Mesendoderm (in vitro differentiated cells): Measurements from ENCODE around the gene SLC43A2.

Experiments used
- DNase-seq: peaks from one replicate; pipeline ENCODE4 v3.0.0; 2013
- H2AK5ac ChIP-seq: 2 replicates; pipeline ENCODE4 v1.6.1; 2013; ENCODE audit warnings: low read length, inconsistent platforms
- H2BK120ac ChIP-seq: 2 replicates; pipeline ENCODE4 v1.6.1; 2013; ENCODE audit warnings: low read depth, mild to moderate bottlenecking, low read length, moderate library complexity, mixed read lengths
- H2BK15ac ChIP-seq: replicated peaks from 2 replicates; pipeline ENCODE4 v1.6.1; 2013; ENCODE audit warnings: low read depth, mild to moderate bottlenecking, moderate library complexity
- H2BK5ac ChIP-seq: 2 replicates; pipeline ENCODE4 v1.6.1; 2013; ENCODE audit warnings: low read length, inconsistent platforms
- H3K18ac ChIP-seq: 2 replicates; pipeline ENCODE4 v1.6.1; 2013; ENCODE audit warnings: mild to moderate bottlenecking, low read length, mixed read lengths
- H3K23ac ChIP-seq: one replicate; pipeline ENCODE4 v1.6.1; 2013; ENCODE audit warnings: low read length
- H3K27ac ChIP-seq: 2 replicates; pipeline ENCODE4 v1.5.1; 2013; ENCODE audit warnings: low read depth, mild to moderate bottlenecking, inconsistent platforms, low read length, moderate library complexity
- H3K27me3 ChIP-seq: 2 replicates; pipeline ENCODE4 v1.6.1; 2013; ENCODE audit warnings: low read length, control low read depth, mild to moderate bottlenecking, inconsistent platforms; ENCODE audit not compliant: insufficient read depth, poor library complexity
- H3K36me3 ChIP-seq: 2 replicates; pipeline ENCODE4 v1.6.1; 2013; ENCODE audit warnings: low read length, inconsistent platforms; ENCODE audit not compliant: control insufficient read depth, insufficient read depth
- H3K4ac ChIP-seq: one replicate; pipeline ENCODE4 v1.6.1; 2013; ENCODE audit warnings: low read depth, mild to moderate bottlenecking, low read length, moderate library complexity
- H3K4me1 ChIP-seq: 2 replicates; pipeline ENCODE4 v1.6.1; 2013; ENCODE audit warnings: low read depth, low read length, inconsistent platforms; ENCODE audit not compliant: control insufficient read depth
- H3K4me2 ChIP-seq: 2 replicates; pipeline ENCODE4 v1.6.1; 2013; ENCODE audit warnings: low read length
- H3K4me3 ChIP-seq: 2 replicates; pipeline ENCODE4 v1.5.1; 2013; ENCODE audit warnings: mild to moderate bottlenecking, low read length
- H3K56ac ChIP-seq: one replicate; pipeline ENCODE4 v1.6.1; 2013; ENCODE audit warnings: low read length
- H3K79me1 ChIP-seq: 2 replicates; pipeline ENCODE4 v1.6.1; 2013; ENCODE audit warnings: low read length, inconsistent platforms
- H3K79me2 ChIP-seq: 2 replicates; pipeline ENCODE4 v1.6.1; 2013; ENCODE audit warnings: mild to moderate bottlenecking, low read length; ENCODE audit not compliant: control insufficient read depth, insufficient read depth
- H3K9ac ChIP-seq: 2 replicates; pipeline ENCODE4 v1.6.1; 2013; ENCODE audit warnings: low read length, inconsistent platforms
- H4K5ac ChIP-seq: one replicate; pipeline ENCODE4 v1.6.1; 2013; ENCODE audit warnings: low read length
- H4K8ac ChIP-seq: one replicate; pipeline ENCODE4 v1.6.1; 2013; ENCODE audit warnings: low read depth, mild to moderate bottlenecking, control low read depth, low read length, moderate library complexity
- WGBS: extraction: QIAGEN DNeasy Blood & Tissue Kit; methylation state at CpG from one replicate; pipeline ENCODE4 v1.1.7; 2013; ENCODE audit warnings: low lambda C conversion rate, missing lambda C conversion rate; ENCODE audit not compliant: insufficient coverage; ENCODE audit errors: extremely low coverage; 5-methylcytosine and 5-hydroxymethylcytosine counted together

SLC43A2 gene

DNA sequence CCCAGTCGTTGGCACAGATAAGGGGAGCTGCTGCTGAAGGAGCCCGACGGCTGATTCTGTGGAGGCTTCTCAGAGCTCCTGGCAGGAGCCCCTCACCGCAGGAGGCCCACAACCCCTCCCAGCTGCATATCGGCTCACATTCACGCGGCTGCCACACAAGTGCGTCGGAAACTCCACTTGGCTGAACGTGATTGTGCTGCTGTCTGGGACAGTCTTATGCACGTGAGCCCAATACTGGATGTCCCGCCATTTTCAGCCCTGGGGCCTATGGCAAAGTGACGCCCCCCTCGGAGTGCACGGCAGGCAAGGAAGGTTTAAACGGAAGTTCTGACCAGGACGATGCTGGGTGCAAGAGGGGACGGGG is 57.3 kb downstream of the SLC43A2 start:
- Histone ChIP-seq H4K5ac (no peak overlapping the region), H3K18ac (no peak overlapping the region), H2BK120ac (no peak overlapping the region), H3K79me2 (no peaks in the 10 kb centered on the region), H4K8ac (no peak overlapping the region), H2AK5ac (no peak overlapping the region), H3K27ac (no peak overlapping the region), H3K79me1 (no peaks in the 10 kb centered on the region), H3K4me3 (no peak overlapping the region), H3K56ac (peak overlapping the region; percentile 19), H2BK5ac (no peak overlapping the region), H3K4me1 (no peaks in the 10 kb centered on the region), H3K4me2 (no peak overlapping the region), H3K9ac (no peak overlapping the region), H3K27me3 (no peaks in the 10 kb centered on the region), H3K36me3 (no peaks in the 10 kb centered on the region), H3K23ac (no peak overlapping the region), H2BK15ac (no peak overlapping the region), H3K4ac (no peak overlapping the region)
- DNase-seq, result no peak
- no CpG with 5 or more reads among the region's 18 CpGs for WGBS

DNA sequence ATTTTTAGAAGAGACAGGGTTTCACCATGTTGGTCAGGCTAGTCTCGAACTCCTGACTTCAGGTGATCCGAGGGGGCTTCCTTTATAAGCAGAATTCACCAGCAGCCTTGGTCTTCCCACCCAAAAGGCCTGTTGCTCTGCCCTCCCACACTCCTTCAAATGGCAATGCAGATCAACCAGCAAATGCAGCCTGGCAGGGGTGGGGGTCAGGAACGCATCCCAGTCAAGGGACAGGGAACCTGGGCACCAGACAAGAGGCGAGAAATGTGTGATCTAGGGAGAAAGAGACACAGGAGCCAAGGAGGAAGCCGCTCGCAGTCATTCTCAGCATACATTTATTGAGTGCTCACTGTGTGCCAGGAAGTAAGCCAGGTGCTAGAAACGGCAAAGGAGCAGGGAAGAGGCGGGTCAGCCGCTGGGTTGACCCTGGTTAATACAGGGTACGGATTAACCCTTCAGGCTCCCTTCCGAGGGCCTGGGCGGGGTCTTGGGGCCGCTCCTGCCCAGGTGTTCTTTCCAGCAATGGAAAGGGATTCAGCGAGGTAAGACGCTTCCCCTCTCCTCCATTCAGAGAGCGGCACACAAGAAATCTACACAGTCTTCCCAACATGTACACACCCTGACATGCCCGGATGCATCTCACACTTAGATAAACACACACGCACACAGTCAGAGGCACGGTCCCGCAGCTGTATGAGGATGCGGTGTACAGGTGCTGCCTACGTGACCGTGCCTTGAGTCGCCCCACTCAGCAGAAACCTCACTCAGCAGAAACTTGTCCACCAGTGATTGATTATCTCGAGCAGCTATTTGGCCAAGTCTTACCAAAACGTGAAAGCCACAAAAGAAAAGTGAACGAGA is 59.5 kb downstream of the SLC43A2 start:
- Histone ChIP-seq H3K36me3 (no peaks in the 10 kb centered on the region), H2BK5ac (no peak overlapping the region), H3K56ac (no peak overlapping the region), H3K27ac (no peak overlapping the region), H2AK5ac (no peak overlapping the region), H3K4me3 (no peak overlapping the region), H4K8ac (no peak overlapping the region), H3K4ac (no peak overlapping the region), H3K23ac (no peak overlapping the region), H2BK15ac (no peak overlapping the region), H3K27me3 (no peaks in the 10 kb centered on the region), H3K79me1 (no peaks in the 10 kb centered on the region), H3K4me1 (no peaks in the 10 kb centered on the region), H4K5ac (no peak overlapping the region), H2BK120ac (no peak overlapping the region), H3K9ac (no peak overlapping the region), H3K4me2 (no peak overlapping the region), H3K18ac (no peak overlapping the region), H3K79me2 (no peaks in the 10 kb centered on the region)
- no peak for DNase-seq
- no CpG with 5 or more reads among the region's 27 CpGs for WGBS

DNA sequence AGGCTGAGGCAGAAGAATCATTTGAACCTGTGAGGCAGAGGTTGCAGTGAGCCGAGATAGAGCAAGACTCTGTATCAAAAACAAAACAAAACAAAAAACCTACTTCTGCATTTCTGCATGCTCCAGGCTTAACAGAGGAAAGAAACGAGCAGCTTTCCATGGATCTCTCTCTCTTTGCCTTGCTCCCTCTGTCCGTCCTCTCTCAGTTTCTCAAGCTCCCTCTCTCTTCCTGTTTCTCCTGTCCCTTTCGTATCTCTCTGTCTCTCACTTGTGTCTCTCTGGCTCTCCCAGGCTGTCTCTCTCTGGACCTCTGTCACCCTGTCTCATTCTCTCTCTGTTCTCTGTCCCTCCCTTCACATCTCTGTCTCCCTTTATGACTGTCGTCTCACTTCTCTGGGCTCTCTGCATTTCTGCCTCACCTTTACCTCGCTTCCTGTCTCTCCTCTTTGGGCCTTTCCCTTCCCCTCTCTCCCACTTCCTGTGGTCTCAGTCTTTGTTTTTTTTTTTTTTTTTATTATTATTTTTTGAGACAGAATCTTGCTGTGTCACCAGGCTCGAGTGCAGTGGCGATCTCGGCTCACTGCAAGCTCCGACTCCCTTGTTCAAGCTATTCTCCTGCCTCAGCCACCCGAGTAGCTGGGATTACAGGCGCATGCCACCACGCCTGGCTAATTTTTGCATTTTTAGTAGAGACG is 62.0 kb downstream of the SLC43A2 start:
- Histone ChIP-seq H2BK120ac (no peak overlapping the region), H3K4me1 (no peaks in the 10 kb centered on the region), H3K18ac (no peak overlapping the region), H2BK15ac (no peak overlapping the region), H3K27ac (no peak overlapping the region), H3K4me3 (no peak overlapping the region), H3K36me3 (no peaks in the 10 kb centered on the region), H3K9ac (no peak overlapping the region), H3K56ac (peak overlapping the region; percentile 35), H3K79me1 (peaks cover under 1% of the 10 kb centered on the region), H3K23ac (no peak overlapping the region), H4K8ac (no peak overlapping the region), H4K5ac (no peak overlapping the region), H2BK5ac (no peak overlapping the region), H2AK5ac (no peak overlapping the region), H3K27me3 (no peaks in the 10 kb centered on the region), H3K79me2 (peaks cover under 1% of the 10 kb centered on the region), H3K4me2 (no peak overlapping the region), H3K4ac (no peak overlapping the region)
- no CpG with 5 or more reads among the region's 14 CpGs for WGBS
- no peak for DNase-seq

DNA sequence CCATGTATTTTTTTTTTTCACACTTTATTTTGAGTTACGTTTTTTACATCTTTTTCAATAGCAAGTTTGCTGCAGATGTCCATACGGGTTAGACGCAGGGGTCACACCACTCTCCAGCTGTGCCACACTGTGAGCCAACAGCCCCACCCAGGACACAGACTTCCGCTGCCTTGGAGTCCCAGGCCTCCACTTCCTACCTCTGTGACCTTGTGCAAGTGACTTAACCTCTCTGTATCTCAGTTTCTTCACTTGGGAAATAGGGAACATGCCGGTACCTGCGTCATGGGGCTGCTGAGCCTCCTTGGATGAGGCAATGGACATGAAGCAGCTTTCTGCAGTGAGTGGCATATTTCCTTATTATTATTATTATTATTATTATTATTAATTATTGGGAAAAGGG is 62.8 kb downstream of the SLC43A2 start:
- Histone ChIP-seq H3K18ac (no peak overlapping the region), H4K5ac (no peak overlapping the region), H3K9ac (no peak overlapping the region), H3K4me2 (no peak overlapping the region), H3K79me1 (peaks cover 4% of the 10 kb centered on the region), H3K27ac (no peak overlapping the region), H3K79me2 (peaks cover 9% of the 10 kb centered on the region), H3K27me3 (no peaks in the 10 kb centered on the region), H3K56ac (no peak overlapping the region), H3K36me3 (no peaks in the 10 kb centered on the region), H2BK120ac (no peak overlapping the region), H3K23ac (no peak overlapping the region), H2AK5ac (no peak overlapping the region), H3K4me3 (no peak overlapping the region), H2BK15ac (no peak overlapping the region), H2BK5ac (no peak overlapping the region), H4K8ac (no peak overlapping the region), H3K4me1 (no peaks in the 10 kb centered on the region), H3K4ac (no peak overlapping the region)
- WGBS, result no CpG with 5 or more reads among the region's 6 CpGs
- no peak for DNase-seq

DNA sequence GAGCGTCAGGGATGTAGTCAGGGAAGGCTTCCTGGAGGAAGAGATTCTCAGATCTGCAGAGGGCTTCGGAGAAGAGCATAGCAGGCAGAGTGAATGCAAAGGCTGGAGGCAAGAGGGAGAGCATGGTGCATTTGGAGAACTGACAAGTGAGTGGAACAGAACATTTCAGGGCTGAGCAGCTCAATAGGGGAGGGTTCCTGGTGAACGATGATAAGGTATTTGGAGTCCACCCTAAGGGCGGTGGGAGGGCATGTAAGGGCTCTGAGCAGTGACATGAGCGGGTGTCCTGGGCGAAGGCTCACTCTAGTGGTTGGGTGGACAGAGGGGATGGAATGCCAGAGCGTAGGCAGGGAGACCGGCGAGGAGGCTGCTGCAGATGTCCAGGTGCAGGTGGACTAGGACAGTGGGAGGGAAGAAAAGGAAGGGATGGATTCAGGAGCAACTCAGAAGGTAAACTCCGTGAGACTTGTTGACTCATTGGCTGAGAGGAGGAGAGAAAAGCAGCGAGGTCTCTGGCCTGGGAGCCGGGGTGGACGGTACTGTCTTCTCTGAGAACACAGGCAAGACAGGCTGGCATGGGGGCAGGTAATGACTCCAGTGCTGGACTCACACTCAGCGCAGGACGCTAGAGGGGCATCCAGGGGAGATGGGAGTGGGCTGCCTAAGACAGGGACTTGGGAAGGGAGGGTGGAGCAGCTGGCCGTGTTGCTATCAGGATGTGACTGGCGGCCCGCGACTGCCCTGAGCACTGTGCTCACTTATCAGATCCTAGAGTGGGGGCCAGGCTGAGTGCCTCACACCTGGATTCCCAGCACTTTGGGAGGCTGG is 64.6 kb downstream of the SLC43A2 start:
- H3K23ac ChIP-seq, result no peak overlapping the region
- H4K5ac ChIP-seq, result no peak overlapping the region
- H2AK5ac ChIP-seq, result no peak overlapping the region
- no CpG with 5 or more reads among the region's 19 CpGs for WGBS
- no peak overlapping the region for H3K18ac ChIP-seq
- H3K4me2 ChIP-seq, result no peak overlapping the region
- peaks cover 16% of the 10 kb centered on the region for H3K79me1 ChIP-seq
- no peak overlapping the region for H3K56ac ChIP-seq
- H3K36me3 ChIP-seq, result no peaks in the 10 kb centered on the region
- H3K27me3 ChIP-seq, result no peaks in the 10 kb centered on the region
- DNase-seq, result no peak
- H3K27ac ChIP-seq, result no peak overlapping the region
- H2BK15ac ChIP-seq, result no peak overlapping the region
- H3K4me1 ChIP-seq, result no peaks in the 10 kb centered on the region
- no peak overlapping the region for H3K4ac ChIP-seq
- H2BK120ac ChIP-seq, result no peak overlapping the region
- no peak overlapping the region for H4K8ac ChIP-seq
- H2BK5ac ChIP-seq, result no peak overlapping the region
- no peak overlapping the region for H3K4me3 ChIP-seq
- H3K9ac ChIP-seq, result no peak overlapping the region
- peaks cover 26% of the 10 kb centered on the region for H3K79me2 ChIP-seq
